Left forelimb (tissue), 1 donor: ENCODE measurements around the gene LYRM4.

Experiments
- DNase-seq: peaks from one replicate; pipeline ENCODE4 v3.0.0-alpha.2; 2018; ENCODE audit warnings: low spot score

LYRM4 gene

GRCh38 chr6:5260661-5261544, at the start of gene LYRM4, which contains the start of gene FARS2:
Gene LYRM4 (minus strand): TSS chr6:5260950. CDS start chr6:5260733, 217 bp downstream.
Gene FARS2 (plus strand): TSS chr6:5261513.
- peak; percentile 98 for DNase-seq

DNA sequence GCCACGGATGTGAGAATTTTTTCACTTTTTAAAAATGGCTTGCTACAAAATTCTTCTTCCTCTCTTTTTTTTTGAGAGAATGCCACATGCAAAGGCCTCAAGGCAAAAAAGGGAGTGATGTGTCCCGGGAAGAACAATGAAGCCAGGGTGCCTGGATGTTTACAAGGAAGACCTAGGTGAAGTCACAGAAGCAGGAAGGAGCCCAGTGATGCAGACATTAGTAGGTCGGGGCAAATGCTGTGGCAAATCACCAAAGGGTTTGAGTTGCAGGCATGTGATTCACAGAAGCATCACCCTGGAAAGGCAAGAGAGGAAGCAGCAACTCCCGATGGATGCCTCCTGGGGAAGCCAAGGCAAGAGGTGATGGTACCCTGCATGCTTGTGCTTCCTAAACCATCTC, 47.3 kb upstream of the LYRM4 start:
- no peak for DNase-seq

- DNase-seq = no peak
Observed at GRCh38 chr6:5307058-5307457, 46.3 kb upstream of the LYRM4 start.

- DNase-seq = no peak
Observed at GRCh38 chr6:5305968-5306626, 45.3 kb upstream of the LYRM4 start.

DNA sequence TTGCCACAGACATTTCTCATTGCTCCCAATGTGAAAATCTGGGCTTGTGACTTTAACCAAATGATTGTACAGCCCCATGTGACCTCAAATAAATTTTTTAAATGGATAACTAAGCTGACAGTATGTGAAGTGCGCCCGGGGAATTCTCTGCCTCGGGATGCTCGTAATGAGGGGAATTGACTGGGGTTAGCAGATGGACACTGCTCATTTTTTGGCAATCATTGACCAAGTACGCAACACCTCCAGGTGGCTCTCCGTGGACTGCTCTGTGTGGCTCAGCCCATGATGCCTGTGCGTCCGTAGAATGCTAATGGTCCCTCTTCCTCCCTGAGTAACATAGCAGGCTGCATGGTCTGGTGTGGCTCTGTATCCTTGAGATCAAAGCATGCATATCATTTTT, 42.9 kb upstream of the LYRM4 start:
- DNase-seq = no peak

DNA sequence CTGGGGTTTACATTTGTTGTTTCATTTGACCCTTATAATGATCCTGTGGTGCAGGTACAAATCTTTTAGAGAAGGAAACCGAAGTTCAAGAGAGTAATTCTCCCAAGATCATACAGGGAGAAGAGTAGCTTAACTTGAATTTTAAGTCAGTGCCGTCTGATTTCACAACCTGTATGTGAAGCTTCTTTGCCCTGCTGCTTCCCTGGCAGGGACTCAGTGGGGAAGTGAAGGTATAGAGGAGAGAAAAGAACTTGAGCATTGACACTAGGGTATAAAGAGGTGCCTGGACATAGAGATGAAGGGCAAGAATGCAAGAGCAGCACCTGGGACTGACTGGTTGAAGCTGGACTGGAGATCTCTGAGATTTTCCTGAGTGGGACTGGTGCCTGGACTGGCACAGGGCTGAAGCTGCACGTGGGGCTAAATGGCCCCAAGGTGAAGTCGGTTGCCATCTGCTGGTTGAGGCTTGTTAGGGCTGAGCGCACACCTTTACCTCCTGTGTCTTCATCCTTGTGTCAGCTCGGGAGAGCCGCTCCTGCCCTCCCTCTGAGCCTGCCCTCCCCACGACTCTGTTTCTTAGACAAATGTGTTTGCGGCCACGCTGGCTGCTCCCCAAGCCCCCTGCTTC, 42.4 kb upstream of the LYRM4 start:
- DNase-seq = no peak

- no peak for DNase-seq
Observed at GRCh38 chr6:5302220-5302946, 41.6 kb upstream of the LYRM4 start.

DNA sequence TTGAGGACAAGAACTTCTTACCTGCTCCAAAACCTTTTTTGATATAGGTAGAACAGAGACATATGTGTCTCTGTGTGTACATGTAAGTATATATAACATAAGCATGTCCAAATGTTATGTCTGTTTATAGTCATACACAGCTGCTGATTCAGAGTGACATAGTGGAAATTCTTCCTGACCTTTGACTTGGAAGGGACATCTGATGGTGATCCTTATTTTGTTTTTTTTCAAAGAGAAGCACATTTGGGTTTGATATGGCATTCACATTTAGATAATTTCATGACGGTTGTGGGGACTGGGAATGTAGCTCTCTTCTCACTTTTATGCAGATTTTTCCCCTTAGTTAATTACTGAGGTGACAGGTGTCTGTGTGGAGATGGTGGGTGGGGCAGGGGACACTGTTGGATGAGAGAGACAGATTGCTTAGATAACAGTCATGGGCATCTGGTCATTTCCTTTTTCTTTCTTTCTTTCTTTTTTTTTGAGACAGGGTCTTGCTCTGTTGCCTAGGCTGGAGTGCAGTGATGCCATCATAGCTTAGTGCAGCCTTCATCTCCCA, 39.5 kb upstream of the LYRM4 start:
- no peak for DNase-seq

- DNase-seq = no peak
Observed at GRCh38 chr6:5295623-5296022, 34.9 kb upstream of the LYRM4 start.

GRCh38 chr6:5294392-5295211, 33.9 kb upstream of the LYRM4 start:
- DNase-seq = no peak

- DNase-seq = no peak
Observed at GRCh38 chr6:5293692-5294091, 32.9 kb upstream of the LYRM4 start.

GRCh38 chr6:5292154-5292553, 31.4 kb upstream of the LYRM4 start:
- no peak for DNase-seq

GRCh38 chr6:5290500-5290899, 29.8 kb upstream of the LYRM4 start:
- DNase-seq = no peak

GRCh38 chr6:5290097-5290496, 29.3 kb upstream of the LYRM4 start:
- no peak for DNase-seq

DNA sequence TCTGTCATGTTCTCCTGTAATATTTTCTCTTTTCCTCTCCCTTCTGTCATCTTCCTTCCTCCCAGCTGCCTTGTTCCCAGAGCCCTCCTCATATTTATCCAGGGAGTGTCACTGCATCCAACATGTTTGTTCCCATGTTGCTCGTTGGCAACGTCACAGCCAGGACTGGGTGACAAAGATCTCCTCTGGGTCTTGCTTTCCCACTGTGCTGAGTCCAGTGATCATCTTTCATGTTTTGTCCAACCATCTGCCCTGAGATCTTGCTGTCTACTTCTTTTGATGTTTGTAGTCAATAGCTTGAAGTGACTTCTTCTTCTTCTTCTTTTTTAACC, 27.2 kb upstream of the LYRM4 start:
- DNase-seq = no peak

- DNase-seq = no peak
Observed at GRCh38 chr6:5287205-5287965, 26.6 kb upstream of the LYRM4 start.

DNA sequence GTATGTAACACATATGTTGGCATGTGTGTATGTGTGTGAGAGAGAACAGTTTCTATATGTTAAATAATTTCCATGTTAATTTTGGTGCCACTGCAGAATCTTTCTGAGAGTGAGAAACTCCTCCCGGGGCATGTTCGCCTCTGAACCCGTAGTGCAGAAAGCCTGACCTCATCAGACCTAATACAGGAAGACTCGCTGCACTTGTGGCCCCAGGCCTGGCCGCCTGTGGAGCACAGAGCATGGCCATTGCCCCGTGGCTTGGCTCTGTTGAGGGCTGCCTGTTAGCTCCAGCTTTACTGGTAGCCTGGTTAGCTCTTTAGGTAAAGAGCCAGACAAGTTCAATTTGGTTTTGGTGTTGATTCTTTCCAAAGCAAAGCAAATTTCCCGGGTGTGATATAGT, 26.0 kb upstream of the LYRM4 start:
- no peak for DNase-seq

GRCh38 chr6:5285526-5285925, 24.8 kb upstream of the LYRM4 start:
- DNase-seq = no peak

- DNase-seq = no peak
Observed at GRCh38 chr6:5285081-5285480, 24.3 kb upstream of the LYRM4 start.

- DNase-seq = no peak
Observed at GRCh38 chr6:5282191-5282623, 21.5 kb upstream of the LYRM4 start.
